Fibroblast of lung (primary cell): ENCODE results near the gene PSTK.

Experiments used
- CTCF ChIP-seq, 2 donors: IDR thresholded peaks in 1 of 2; conservative IDR thresholded peaks in 1 of 2; 1 replicate in 1 of 2; 2 replicates in 1 of 2; pipeline ENCODE4 v1.5.1; 2011 to 2012; ENCODE audit warnings: low read length in 2 of 2, control low read depth in 1 of 2, inconsistent platforms in 1 of 2, low read depth in 1 of 2, mild to moderate bottlenecking in 1 of 2
- EZH2 ChIP-seq: IDR thresholded peaks from 2 replicates; pipeline ENCODE4 v1.5.1; 2012; ENCODE audit warnings: low read length, control low read depth, mild to moderate bottlenecking; ENCODE audit errors: missing control alignments

GRCh38 chr10:122988501-122988900, 8.3 kb downstream of the PSTK start:
- no peak for TF ChIP-seq CTCF (conservative IDR thresholded peaks at IDR 0.05 in 1 of 2, IDR thresholded peaks at IDR 0.05 in 1 of 2; ENCODE audit: low read depth in 1 of 2, low read length in 2 of 2)
- TF ChIP-seq EZH2, result no peak
